ENCODE measurements around the gene PLXNB2.
"Not testable (repeated sequence)": the region's sequence is repeated elsewhere in the genome, so short reads cannot be mapped to it uniquely, and the experiment has no call there.

Gene PLXNB2

DNA sequence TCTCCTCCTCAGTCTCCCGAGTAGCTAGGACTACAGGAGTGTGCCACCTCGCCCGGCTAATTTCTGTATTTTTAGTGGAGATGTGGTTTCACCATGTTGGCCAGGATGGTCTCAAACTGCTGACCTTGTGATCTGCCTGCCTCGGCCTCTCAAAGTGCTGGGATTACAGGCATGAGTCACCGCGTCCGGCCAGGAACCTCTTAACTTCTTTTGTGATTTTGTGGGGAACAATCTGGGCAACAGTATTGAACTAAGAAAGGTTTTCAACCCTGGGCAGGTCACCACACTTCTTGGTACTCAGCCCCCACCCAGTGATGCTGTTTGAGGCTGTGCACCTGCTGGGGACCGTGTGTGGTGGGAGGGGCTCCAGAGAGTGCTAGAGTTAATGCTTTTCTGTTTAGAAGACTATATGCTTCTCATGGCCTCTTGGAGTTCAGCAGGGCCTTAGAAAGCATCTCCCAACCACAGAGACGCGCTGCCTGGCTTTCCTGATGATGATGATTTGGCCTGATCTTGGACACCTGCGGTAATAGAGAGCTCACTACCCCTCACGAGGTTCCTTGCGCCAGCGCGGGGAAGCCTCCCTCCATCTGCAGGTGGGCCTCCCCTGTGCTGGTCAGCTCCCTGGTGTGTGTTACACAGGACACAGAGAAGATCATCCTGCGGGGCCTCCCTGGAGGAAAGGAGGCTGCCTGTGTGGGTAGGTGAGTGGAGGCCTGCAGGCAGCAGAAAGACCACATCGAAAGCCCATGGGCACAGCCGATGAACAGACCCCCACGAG is 18.2 kb upstream of the PLXNB2 start:
- no peak for DNase-seq

DNA sequence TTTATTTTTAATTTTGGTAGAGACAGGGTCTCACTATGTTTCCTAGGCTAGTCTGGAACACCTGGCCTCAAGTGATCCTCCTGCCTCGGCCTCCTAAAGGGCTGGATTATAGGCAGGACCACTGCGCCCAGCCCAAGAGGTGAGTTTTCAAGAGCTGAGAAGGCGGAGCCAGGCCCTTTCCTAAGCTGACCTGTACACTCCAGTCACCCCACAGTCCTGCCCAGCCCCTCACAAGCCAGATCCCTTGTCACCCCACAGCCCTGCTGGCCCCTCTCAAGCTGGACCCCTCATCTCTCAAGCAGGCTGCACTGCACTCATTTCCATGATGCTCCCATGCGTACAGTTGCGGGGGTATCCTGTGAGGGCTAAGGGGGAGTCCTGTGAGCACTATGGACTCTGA is 16.5 kb upstream of the PLXNB2 start:
- no peak for DNase-seq

DNA sequence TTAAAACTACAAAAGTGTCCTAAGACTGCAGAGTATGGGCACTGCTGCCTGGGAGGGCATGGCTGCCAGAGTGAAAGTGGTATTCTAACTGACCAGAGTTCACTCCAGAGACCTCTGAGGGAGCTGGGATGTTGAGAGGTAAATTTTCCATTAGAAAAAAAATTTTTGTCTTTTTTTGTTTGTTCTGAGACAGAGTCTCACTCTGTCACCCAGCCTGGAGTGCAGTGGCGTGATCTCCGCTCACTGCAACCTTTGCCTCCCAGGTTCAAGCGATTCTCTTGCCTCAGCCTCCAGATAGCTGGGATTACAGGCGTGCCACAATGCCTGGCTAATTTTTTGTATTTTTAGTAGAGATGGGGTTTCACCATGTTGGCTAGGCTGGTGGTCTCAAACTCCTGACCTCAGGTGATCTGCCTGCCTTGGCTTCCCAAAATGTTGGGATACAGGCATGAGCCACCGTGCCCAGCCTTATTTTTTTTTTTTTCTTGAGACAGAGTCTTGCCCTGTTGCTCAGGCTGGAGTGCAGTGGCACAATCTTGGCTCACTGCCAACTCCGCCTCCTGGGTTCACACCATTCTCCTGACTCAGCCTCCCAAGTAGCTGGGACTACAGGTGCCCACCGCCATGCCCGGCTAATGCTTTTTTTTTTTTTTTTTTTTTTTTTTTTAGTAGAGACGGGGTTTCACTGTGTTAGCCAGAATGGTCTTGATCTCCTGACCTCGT is 15.1 kb upstream of the PLXNB2 start:
- DNase-seq = not testable (repeated sequence)

DNA sequence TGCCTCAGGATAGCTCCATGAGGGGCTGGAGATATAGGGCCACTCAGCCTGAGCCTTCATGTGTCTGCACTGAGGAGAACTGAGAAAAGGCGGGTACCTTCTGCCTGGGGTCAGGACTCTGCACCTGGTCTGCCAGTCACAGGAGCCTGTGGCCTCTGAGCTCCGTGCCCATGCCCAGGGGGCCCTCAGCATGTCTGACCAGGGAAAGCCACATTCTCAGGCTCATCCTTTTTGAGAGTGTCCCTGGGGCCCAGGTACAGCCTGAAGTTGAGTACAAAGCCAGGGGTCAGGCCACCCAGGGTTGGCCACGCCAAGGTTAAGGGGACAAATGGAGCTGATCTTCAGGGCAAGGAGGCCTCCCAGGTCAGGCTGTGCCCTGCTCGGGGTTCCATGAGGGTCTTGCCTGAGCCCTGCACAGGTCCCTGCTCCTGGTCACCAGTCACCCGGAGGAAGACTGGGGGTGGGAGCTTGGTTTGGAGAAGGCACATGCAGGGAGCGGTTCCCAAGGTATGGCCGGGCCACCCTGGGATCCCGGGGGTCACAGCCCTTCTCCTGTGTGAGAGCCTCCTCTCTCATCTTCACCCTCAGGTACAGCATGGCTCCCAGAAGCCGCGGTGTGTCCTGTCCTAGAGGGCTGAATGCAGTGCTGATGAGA is 13.4 kb upstream of the PLXNB2 start:
- DNase-seq = no peak

- no peak for DNase-seq
Measured at GRCh38 chr22:50320116-50320515, 12.7 kb upstream of the PLXNB2 start.

DNA sequence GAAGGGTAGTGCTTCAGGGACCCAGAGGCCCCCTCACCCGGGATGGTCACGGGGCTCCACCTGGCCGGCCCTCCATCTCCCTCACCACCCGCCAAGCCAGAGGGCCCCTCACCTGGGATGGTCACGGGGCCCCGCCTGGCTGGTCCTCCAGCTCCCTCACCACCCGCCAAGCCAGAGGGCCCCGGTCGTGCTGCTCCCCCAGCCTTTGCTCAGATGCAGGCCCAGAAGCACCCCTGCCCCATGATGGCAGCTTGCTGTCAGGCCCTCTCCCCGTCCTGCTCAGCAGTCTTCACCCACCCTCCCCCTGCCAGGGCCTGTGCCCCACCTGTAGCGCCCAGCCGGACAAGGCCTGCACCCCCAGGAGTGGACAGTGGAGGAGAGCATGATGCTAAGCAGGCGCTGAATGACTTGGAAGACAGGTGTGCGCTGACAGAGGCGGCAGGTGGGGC is 12.1 kb upstream of the PLXNB2 start:
- no peak for DNase-seq

- no peak for DNase-seq
Measured at GRCh38 chr22:50318698-50319411, 11.4 kb upstream of the PLXNB2 start.

GRCh38 chr22:50318356-50318697 is 10.9 kb upstream of the PLXNB2 start:
- DNase-seq = no peak

DNA sequence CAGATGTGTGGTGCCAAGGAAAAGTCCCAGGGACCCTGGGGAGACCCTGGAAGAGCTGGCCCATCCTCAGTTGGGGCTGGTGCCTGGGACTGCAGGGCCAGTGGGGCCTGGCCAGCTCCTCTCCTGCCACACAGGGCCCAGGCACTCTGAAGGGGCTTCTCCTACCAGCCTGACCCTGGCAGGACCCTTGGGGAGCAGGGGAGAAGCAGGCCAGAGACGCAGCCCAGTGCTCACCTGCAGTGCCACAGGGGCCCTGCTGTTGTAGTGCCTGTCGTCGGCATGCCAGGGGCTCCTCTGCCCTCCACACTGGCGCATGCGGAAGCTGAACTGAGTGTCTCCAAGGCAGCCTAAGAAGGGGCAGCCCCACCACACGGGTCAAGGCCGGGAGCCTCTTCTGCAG is 10.2 kb upstream of the PLXNB2 start:
- DNase-seq = no peak

DNA sequence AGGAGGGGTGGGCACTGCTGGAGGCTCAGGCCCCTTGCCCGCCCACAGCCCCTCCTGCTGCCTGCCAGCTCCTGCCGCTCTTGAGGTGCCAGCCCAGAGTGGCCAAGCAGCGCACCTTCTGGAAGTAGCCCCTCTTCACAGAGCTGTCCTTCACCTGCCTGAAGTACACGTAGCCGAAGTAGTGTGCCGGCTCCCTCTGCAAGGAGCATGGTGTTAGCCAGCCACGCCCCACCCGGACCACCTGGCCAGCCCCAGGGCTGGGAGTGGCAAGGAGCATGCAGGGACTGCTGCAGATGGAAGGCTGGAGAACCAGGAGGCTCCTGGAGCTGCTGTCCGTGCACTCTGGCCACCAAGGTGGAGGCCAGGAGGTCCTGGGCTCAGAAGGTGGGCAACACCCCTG is 9.7 kb upstream of the PLXNB2 start:
- DNase-seq = no peak

DNA sequence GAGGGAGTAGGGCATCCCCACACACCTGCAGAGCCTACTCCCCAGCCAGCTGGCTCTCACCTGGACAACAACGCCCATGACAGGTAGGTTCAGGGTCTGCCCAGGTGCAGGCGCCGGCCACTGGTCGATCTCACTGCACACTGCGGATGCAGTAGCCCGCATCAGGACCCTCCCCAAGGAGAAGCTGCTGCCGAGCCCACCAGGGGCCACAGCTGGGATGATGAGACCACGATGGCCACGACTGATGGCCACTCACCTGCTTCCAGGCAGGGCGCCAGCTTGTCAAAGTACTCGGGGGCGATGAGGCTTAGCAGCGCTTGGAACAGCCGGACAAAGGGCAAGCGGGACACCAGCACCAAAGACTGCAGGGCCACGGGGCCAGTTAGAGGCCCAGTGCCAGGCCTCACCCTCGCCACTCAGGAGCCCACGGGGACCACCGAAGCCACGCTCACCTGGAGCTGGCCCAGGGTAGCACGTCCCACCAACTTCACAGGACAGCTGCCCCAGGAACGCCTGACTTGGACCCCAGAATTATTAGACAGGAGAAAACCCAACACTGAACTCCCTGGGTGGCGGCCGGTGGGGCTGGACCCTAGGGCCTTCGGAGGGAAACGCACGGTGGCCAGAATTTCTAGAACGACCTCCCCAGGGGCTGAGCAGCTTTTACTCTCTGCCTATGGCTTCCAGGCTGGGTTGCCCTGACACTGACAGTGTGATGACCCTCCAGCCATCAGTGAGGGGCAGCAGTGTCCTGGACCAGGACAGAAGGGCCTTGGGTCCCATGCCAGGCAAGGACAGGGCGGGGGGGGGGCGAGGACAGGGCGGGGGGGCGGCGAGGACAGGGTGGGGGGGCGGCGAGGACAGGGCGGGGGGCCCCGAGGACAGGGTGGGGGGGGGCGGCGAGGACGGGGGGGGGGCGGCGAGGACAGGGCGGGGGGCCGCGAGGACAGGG is 8.9 kb upstream of the PLXNB2 start:
- DNase-seq = no peak

GRCh38 chr22:50315289-50316113 is 8.1 kb upstream of the PLXNB2 start:
- no peak for DNase-seq

DNA sequence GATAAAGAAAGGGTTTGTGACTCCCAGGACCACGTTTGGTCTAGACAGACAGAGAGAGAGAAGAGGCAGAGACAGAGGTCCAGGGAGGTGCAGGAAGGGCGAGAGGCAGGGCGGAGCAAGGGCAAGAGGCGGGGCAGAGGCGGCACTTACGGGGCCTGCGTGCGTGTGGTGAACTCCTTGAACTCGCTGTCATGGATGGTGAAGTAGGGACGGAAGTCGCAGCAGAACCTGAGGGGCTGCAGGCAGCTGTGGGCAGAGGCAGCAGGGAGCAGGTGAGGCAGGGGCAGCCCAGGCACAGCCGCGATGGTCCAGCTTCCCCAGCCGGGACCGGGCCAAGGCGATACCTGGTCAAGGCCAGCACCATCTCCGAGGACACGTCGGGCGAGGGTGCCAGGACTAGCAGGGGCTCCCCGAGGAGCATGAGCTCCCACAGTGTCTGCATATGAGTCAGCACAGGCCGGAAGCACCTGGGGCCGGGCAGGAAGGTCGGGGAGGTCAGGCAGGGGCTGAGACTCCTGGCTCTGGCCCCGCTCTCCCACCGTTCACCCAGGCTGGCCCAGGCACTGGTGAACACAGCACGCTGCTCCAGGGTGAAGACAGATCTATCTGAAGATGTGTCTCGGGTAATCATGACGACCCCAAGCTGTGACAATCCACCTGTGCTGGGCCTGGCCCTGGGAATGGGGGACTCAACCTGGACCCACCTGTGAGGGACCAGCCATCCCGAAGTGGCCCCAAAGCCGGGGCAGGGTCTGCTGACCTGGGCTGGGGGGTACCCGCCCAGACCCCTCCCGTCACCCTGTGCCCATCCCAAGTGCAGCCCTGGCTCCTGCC is 7.2 kb upstream of the PLXNB2 start:
- DNase-seq = peak; percentile 42 to 61

GRCh38 chr22:50314081-50314454 is 6.6 kb upstream of the PLXNB2 start:
- DNase-seq = no peak

DNA sequence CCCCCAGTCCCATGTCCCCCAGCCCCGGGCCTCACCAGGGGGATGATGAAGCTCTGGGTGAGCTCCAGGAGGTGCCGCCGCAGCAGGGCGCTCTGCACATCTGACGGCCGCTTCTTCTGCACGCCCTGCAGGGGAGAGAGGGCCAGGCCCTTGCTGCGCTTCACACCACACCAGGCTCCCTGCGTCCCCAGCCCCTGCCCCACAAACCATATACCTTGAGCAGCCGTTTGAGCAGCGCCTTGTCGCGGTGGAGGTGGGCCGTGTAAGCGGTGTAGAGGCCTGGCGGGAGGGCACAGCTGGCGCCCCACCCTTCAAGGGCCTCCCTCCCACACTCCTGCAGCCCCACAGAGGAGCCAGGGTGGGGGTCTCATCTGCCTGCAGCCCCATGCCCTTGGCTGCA is 6.2 kb upstream of the PLXNB2 start:
- DNase-seq = no peak

GRCh38 chr22:50313021-50313420 is 5.6 kb upstream of the PLXNB2 start:
- DNase-seq = no peak

DNA sequence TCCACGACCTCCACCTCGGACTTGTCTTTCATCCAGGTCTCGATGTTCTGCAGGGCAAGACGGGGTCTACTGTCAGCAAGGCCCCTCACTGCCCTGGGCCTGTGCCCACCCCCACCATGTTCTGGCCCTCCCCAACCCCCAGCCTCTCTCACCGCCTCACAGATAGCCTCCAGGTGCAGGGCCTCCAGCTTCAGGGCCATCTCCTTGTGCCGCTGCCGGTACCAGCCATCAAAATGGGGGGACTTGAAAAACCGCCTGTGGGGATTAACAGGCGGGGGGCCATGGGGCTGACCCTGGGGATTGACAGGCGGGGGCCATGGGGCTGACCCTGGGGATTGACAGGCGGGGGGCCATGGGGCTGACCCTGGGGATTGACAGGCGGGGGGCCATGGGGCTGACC is 4.9 kb upstream of the PLXNB2 start:
- DNase-seq = no peak

GRCh38 chr22:50311606-50312351 is 4.3 kb upstream of the PLXNB2 start:
- no peak for DNase-seq

GRCh38 chr22:50310949-50311444 is 3.6 kb upstream of the PLXNB2 start:
- DNase-seq = no peak

Measured in inflammatory macrophage treated with lipopolysaccharide for 1 hour (primary cell).